ENCODE measurements around the gene POLR2A. TPM values are rescaled to one million over a fixed set of nuclear protein-coding genes. Genes with fewer than 3 reads are reported as not detected.

Gene POLR2A
- total and polyA plus RNA-seq, 2 of the 13 experiments (the other 11 are each of a cell fraction or from before 2014, with no cell fraction given), result 17.8 to 18.3 TPM

- no peak for TF ChIP-seq FOXP1 (IDR thresholded peaks at IDR 0.05)
- no peak for TF ChIP-seq FOXP1 (CRISPR knock-in tag; IDR thresholded peaks at IDR 0.05)
- TF ChIP-seq CBFB (CRISPR knock-in tag; IDR thresholded peaks at IDR 0.05), result no peak
- no peak for TF ChIP-seq ZNF572 (CRISPR knock-in tag; IDR thresholded peaks at IDR 0.05)
Measured at GRCh38 chr17:7437950-7438614, 46.1 kb upstream of the POLR2A start (continued).

DNA sequence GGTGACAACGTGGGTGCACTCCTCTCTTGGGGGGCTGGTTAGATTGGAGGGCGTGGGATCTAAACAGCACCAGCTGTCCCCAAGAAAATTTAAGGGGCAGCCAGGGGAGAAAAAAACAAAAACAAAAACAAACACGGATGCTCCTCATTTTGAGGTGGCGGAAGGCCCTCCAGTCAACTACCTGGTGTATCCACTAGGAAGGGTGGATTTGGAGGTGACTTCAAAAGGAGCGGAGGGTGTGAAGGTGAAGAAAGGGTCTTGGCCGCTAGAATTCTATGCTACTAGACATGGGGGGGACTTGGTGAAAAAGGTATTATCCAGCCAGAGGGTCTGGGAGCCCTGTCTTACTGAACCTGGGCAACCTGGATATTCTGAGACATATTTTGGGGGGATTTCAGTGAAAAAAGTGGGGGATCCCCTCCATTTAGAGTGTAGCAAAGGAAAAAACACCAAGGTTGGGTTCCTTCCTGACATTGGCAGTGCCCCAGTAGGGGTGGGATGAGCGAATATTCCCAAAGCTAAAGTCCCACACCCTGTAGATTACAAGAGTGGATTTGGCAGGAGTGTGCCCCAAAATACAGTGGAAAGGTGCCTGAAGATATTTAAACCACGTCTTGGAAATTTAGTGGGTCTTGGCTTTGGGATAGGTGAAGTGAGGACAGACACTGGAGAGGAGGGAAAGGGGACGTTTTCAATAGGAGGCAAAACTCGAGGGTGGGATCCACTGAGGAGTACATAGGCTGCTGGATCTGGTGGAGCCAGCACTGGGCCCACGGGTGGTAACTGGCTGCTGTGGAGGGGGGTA lies 45.3 kb upstream of the POLR2A start:
- ChIA-PET POLR2A (interaction anchor here (1.2 to 2.8 kb wide), 2 partner anchors 35 to 109 kb away, joined by 3 to 21 read pairs; partner anchors contain the start of genes NEURL4 and TMEM256), CTCF (ENCODE audit: low intra/inter-chr PET ratio, low total read pairs) (no interaction called here)
- TF ChIP-seq ZNF850 (CRISPR knock-in tag; conservative IDR thresholded peaks at IDR 0.05) (no peak), ZNF367 (CRISPR knock-in tag; IDR thresholded peaks at IDR 0.05; ENCODE audit: borderline replicate concordance) (no peak), ATAD3A (CRISPR knock-in tag; IDR thresholded peaks at IDR 0.05) (no peak), TBX2 (CRISPR knock-in tag; IDR thresholded peaks at IDR 0.05; ENCODE audit: borderline replicate concordance) (no peak), KDM3A (CRISPR knock-in tag; IDR thresholded peaks at IDR 0.05; ENCODE audit: low read depth) (no peak), AHR (CRISPR knock-in tag; IDR thresholded peaks at IDR 0.05) (no peak), SRF (IDR thresholded peaks at IDR 0.05; ENCODE audit: low read depth, low read length) (no peak), SP5 (CRISPR knock-in tag; IDR thresholded peaks at IDR 0.05; ENCODE audit: borderline replicate concordance, low read depth) (no peak), ZNF362 (CRISPR knock-in tag; IDR thresholded peaks at IDR 0.05; ENCODE audit: borderline replicate concordance) (no peak), MIXL1 (CRISPR knock-in tag; IDR thresholded peaks at IDR 0.05) (no peak), ZNF121 (CRISPR knock-in tag; IDR thresholded peaks at IDR 0.05) (no peak), ZNF598 (CRISPR knock-in tag; IDR thresholded peaks at IDR 0.05; ENCODE audit: borderline replicate concordance) (no peak), ZNF572 (CRISPR knock-in tag; IDR thresholded peaks at IDR 0.05) (no peak), MTA3 (CRISPR knock-in tag; IDR thresholded peaks at IDR 0.05) (no peak), ZFYVE20 (CRISPR knock-in tag; IDR thresholded peaks at IDR 0.05; ENCODE audit: borderline replicate concordance, low read depth) (no peak)
- intact Hi-C loops (cut with micrococcal nuclease; ENCODE audit: unreplicated experiment), result no loop called here
- Histone ChIP-seq H4K20me1 (ENCODE audit: insufficient read depth, low read length) (no peaks in the 10 kb centered on the region), H3K4me2 (ENCODE audit: low read depth, low read length) (peak overlapping the region; percentile 94), H2AFZ (ENCODE audit: low read length) (no peak overlapping the region), H3K9me3 (ENCODE audit: low read length) (no peaks in the 10 kb centered on the region), H3K27me3 (ENCODE audit: control insufficient read depth in 1 of 2, insufficient read depth in 2 of 2, low read length in 2 of 2) (peaks cover 6 to 27% of the 10 kb centered on the region in 2 experiments; a peak in 4 of 5 replicates), H3K27ac (ENCODE audit: extremely low read length, insufficient read depth, low read length) (no peak overlapping the region), H3K9ac (ENCODE audit: insufficient read depth, low read depth, low read length) (peak overlapping the region; percentile 68; the same call in 1 of the 2 replicates), H3K4me3 (replicated peaks in 1 of 3; ENCODE audit: insufficient read depth in 1 of 3, low read depth in 2 of 3, low read length in 3 of 3) (peak overlapping the region; percentile 60 to 80 (median 73); a peak in 5 of 6 replicates), H3K79me2 (ENCODE audit: insufficient read depth, low read length) (no peaks in the 10 kb centered on the region), H3K4me1 (ENCODE audit: insufficient read depth, low read length) (peaks cover 53% of the 10 kb centered on the region), H3K36me3 (replicated peaks in 1 of 2; ENCODE audit: control insufficient read depth in 1 of 2, insufficient read depth in 2 of 2, low read length in 2 of 2) (no peaks in the 10 kb centered on the region)
- in situ Hi-C loops (cut with HindIII; ENCODE audit: extremely low pct_ligation_motif_present, low pct_unique_long_range_greater_than_20kb), result loop anchor here (5.0 kb wide), 2 partner anchors 38 to 82 kb away; partner anchors contain the start of genes TMEM95 and ZBTB4
- DNase-seq (ENCODE audit: low spot score) (no peak), ATAC-seq (no peak), FAIRE-seq (no peak)
- BruUV-seq (replicated peaks), result no TSS peak
- WGBS (ENCODE audit: low lambda C conversion rate), result 59% methylated on average over 11 of the region's 11 CpGs

Data from HepG2 (cell line).